Heart right ventricle (tissue), 16 donors: ENCODE measurements around the gene POTEF. TPM values are rescaled to one million over a fixed set of nuclear protein-coding genes. Genes with fewer than 3 reads are reported as not detected.
"Not testable (repeated sequence)": the region's sequence is repeated elsewhere in the genome, so short reads cannot be mapped to it uniquely, and the experiment has no call there.

Experiments used
- ATAC-seq, 8 donors: fragments of 200-7000 bp; cut with Tn5 transposase; one replicate each; pipeline ENCODE4 v1.9.1; 2020; ENCODE audit warnings: mild to moderate bottlenecking in 8 of 8, moderate library complexity in 8 of 8, moderate number of reproducible peaks in 1 of 8
- DNase-seq, 2 donors: peaks; one replicate each; pipeline ENCODE4 v3.0.0-alpha.2; 2020
- H3K27ac ChIP-seq, 10 donors: fragments of 200-600 bp; sonication (generic) in 2 of 10; one replicate each; pipeline versions ENCODE4 v1.5.0 to v1.8.0; 2020 to 2022; ENCODE audit warnings: mild to moderate bottlenecking in 3 of 10
- H3K27me3 ChIP-seq, 7 donors: fragments of 200-600 bp; one replicate each; pipeline ENCODE4 v1.8.0; 2021 to 2022; ENCODE audit warnings: mild to moderate bottlenecking in 2 of 7
- H3K36me3 ChIP-seq, 9 donors: fragments of 200-600 bp; sonication (generic) in 1 of 9; one replicate each; pipeline versions ENCODE4 v1.5.0 to v1.8.0; 2020 to 2022; ENCODE audit warnings: mild to moderate bottlenecking in 2 of 9
- H3K4me1 ChIP-seq, 9 donors: fragments of 200-600 bp; sonication (generic) in 1 of 9; one replicate each; pipeline versions ENCODE4 v1.5.0 to v1.8.0; 2020 to 2022; ENCODE audit warnings: mild to moderate bottlenecking in 4 of 9
- H3K4me3 ChIP-seq, 10 donors: fragments of 200-600 bp; sonication (generic) in 2 of 10; one replicate each; pipeline versions ENCODE4 v1.5.0 to v1.8.0; 2020 to 2022; ENCODE audit warnings: mild to moderate bottlenecking in 7 of 10, moderate library complexity in 2 of 10
- H3K9me3 ChIP-seq, 11 donors: fragments of 200-600 bp in 10 of 11; sonication (generic) in 2 of 11; one replicate each; pipeline versions ENCODE4 v1.5.0 to v1.8.0; 2013 to 2022; ENCODE audit warnings: mild to moderate bottlenecking in 2 of 11, control low read depth in 1 of 11, moderate library complexity in 1 of 11
- WGBS, 2 donors: extraction: QIAGEN DNeasy Blood & Tissue Kit; methylation state at CpG; one replicate each; pipeline ENCODE4 v1.1.7; 2013; ENCODE audit warnings: inconsistent platforms in 1 of 2; 5-methylcytosine and 5-hydroxymethylcytosine counted together
- intact Hi-C, 10 donors: fragments of 100-400 bp; cut with DNase I; formaldehyde crosslinking; loops; one replicate each; pipeline versions ENCODE4 v1.11.1 to v1.14.2; 2022
- polyA plus RNA-seq, 2 donors: library from polyadenylated mRNA; stranded (reverse); fragments of 200-250 nt; gene quantifications; one replicate each; pipeline ENCODE4 v1.2.3, GENCODE V29; 2013
- total RNA-seq, 10 donors: library from RNA; stranded (reverse); fragmentation: NEBNext Ultra II Directional in 3 of 10; extraction: Animal tissue kit (Norgen Biotek cat#: 25700) in 3 of 10; gene quantifications; one replicate each; pipeline versions ENCODE4 v1.2.1 to v1.2.4, GENCODE V29; 2021 to 2023
- donor health status: Arrhythmogenic right ventricular cardiomyopathy.
- donor health status: ischemic (EF 13 %, LVEDD 7.1; RV severe dilation, severe dysfunction).
- donor health status: healthy with polysubstance abuse.
- donor health status: DM: no; HTN: yes; CAD: no.
- donor health status: DM: no; HTN: no; CAD: no.
- donor health status: ischemic (EF 25% LVEDD 6.9; RV normal size, moderate dysfunction).
- donor health status: ischemic (EF 25% LVEDD 5.7; RV mildly dilated, moderate dysfunction).
- donor health status: healthy.
- donor health status: DM: yes; HTN: yes; CAD: no.
- donor health status: Ischemic cardiomyopathy.
- donor health status: ischemic (EF 35%, LVEDD 5.7; RV mildly dilated, moderate dysfunction).
- donor health status: nonischemic (EF 11% LVEDD 7.7; RV severe dilation, severe dysfunction).
- donor health status: DM: yes; HTN: yes; CAD: no.
- donor health status: PGD.
- donor health status: ischemic (EF 29% LVEDD 5.4; RV normal size, mild dysfunction).
- donor health status: nonischemic (EF 23%, LVEDD 6.1; RV moderate dilation, normal function).

POTEF gene
- total and polyA plus RNA-seq, 12 donors, result not detected

GRCh38 chr2:130102597-130103363 lies 26.2 kb downstream of the POTEF start:
- intact Hi-C loops, H3K9me3 ChIP-seq, H3K36me3 ChIP-seq, DNase-seq, H3K27me3 ChIP-seq, H3K27ac ChIP-seq, H3K4me1 ChIP-seq, ATAC-seq, H3K4me3 ChIP-seq: not testable (repeated sequence)
- 58 to 83% methylated on average over 6 to 7 of the region's 8 CpGs for whole genome bisulfite sequencing, 2 donors

GRCh38 chr2:130062645-130063044 lies 66.4 kb downstream of the POTEF start:
- H3K4me3 ChIP-seq, H3K4me1 ChIP-seq, DNase-seq, ATAC-seq, H3K27me3 ChIP-seq, H3K27ac ChIP-seq, H3K36me3 ChIP-seq, intact Hi-C loops, H3K9me3 ChIP-seq: not testable (repeated sequence)
- 91 to 94% methylated on average over 3 to 5 of the region's 5 CpGs for WGBS, 2 donors

GRCh38 chr2:130059982-130060381 lies 69.0 kb downstream of the POTEF start:
- H3K4me3 ChIP-seq, H3K4me1 ChIP-seq, H3K27ac ChIP-seq, H3K9me3 ChIP-seq, intact Hi-C loops, H3K27me3 ChIP-seq, H3K36me3 ChIP-seq, ATAC-seq, DNase-seq: not testable (repeated sequence)
- 92 to 96% methylated on average over 5 to 6 of the region's 10 CpGs for WGBS, 2 donors

GRCh38 chr2:130056336-130056735 lies 72.7 kb downstream of the POTEF start:
- ATAC-seq, H3K4me1 ChIP-seq, H3K4me3 ChIP-seq, H3K27ac ChIP-seq, intact Hi-C loops, H3K9me3 ChIP-seq, DNase-seq, H3K36me3 ChIP-seq, H3K27me3 ChIP-seq: not testable (repeated sequence)
- 56 to 82% methylated on average over 5 of the region's 7 CpGs for WGBS, 2 donors

GRCh38 chr2:130053217-130053911 lies 75.7 kb downstream of the POTEF start:
- H3K4me3 ChIP-seq, ATAC-seq, H3K27ac ChIP-seq, H3K27me3 ChIP-seq, intact Hi-C loops, H3K4me1 ChIP-seq, DNase-seq, H3K9me3 ChIP-seq, H3K36me3 ChIP-seq: not testable (repeated sequence)
- 95 to 100% methylated on average over 3 to 7 of the region's 7 CpGs for WGBS, 2 donors

GRCh38 chr2:130052376-130052775 lies 76.6 kb downstream of the POTEF start:
- ATAC-seq, H3K27me3 ChIP-seq, H3K9me3 ChIP-seq, DNase-seq, H3K36me3 ChIP-seq, H3K27ac ChIP-seq, intact Hi-C loops, H3K4me3 ChIP-seq, H3K4me1 ChIP-seq: not testable (repeated sequence)
- WGBS, 2 donors, result 95 to 96% methylated on average over 2 of the region's 5 CpGs

GRCh38 chr2:130048422-130048821 lies 80.6 kb downstream of the POTEF start:
- H3K27ac ChIP-seq, H3K9me3 ChIP-seq, ATAC-seq, H3K27me3 ChIP-seq, DNase-seq, intact Hi-C loops, H3K4me3 ChIP-seq, H3K36me3 ChIP-seq, H3K4me1 ChIP-seq: not testable (repeated sequence)
- 42 to 67% methylated on average over 1 of the region's 4 CpGs for WGBS, 2 donors

- WGBS, 2 donors, result 85 to 93% methylated on average over 8 to 16 of the region's 16 CpGs
- H3K36me3 ChIP-seq, DNase-seq, H3K4me1 ChIP-seq, H3K27ac ChIP-seq, intact Hi-C loops, H3K9me3 ChIP-seq, ATAC-seq, H3K4me3 ChIP-seq: not testable (repeated sequence)
- peaks cover 0 to 11% (median 5%) of the 10 kb centered on the region in 7 donors for H3K27me3 ChIP-seq
These were observed 90.8 kb downstream of the POTEF start for GRCh38 chr2:130038265-130038603.

GRCh38 chr2:130025931-130026330 lies 103.1 kb downstream of the POTEF start:
- H3K9me3 ChIP-seq, H3K4me3 ChIP-seq, H3K27me3 ChIP-seq, DNase-seq, H3K27ac ChIP-seq, ATAC-seq, H3K4me1 ChIP-seq, H3K36me3 ChIP-seq, intact Hi-C loops: not testable (repeated sequence)
- 78 to 86% methylated on average over 1 of the region's 1 CpG for WGBS, 2 donors
